Measurements from ENCODE around the gene MYH7B.
A peak's percentile ranks its signal among the peaks of the same experiment; 100 is the strongest.

Gene MYH7B

GRCh38 chr20:34992751-34993417 lies 37.2 kb downstream of the MYH7B start:
- no peak for DNase-seq (ENCODE audit: low spot score)

DNA sequence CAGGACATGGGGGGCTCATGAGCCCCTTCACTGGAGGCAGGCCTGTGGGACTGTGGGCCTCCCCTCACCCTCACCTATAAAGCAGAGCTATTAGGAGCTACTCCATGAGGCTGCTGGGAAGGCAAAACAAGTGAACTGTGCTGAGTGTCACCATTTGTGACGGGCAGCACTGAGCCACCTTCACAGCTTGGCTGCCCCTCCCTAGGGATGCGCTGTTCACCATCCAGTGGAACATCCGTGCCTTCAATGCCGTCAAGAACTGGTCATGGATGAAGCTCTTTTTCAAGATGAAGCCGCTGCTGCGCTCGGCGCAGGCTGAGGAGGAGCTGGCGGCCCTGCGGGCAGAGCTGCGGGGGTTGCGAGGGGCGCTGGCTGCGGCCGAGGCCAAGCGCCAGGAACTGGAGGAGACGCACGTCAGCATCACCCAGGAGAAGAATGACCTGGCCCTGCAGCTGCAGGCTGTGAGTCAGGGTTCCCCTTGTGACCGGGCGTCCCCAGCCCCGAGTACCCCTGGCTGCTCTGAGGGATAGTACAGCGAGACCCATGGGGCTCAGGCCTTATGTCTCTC lies 38.4 kb downstream of the MYH7B start:
- no peak for DNase-seq (ENCODE audit: low spot score)

DNA sequence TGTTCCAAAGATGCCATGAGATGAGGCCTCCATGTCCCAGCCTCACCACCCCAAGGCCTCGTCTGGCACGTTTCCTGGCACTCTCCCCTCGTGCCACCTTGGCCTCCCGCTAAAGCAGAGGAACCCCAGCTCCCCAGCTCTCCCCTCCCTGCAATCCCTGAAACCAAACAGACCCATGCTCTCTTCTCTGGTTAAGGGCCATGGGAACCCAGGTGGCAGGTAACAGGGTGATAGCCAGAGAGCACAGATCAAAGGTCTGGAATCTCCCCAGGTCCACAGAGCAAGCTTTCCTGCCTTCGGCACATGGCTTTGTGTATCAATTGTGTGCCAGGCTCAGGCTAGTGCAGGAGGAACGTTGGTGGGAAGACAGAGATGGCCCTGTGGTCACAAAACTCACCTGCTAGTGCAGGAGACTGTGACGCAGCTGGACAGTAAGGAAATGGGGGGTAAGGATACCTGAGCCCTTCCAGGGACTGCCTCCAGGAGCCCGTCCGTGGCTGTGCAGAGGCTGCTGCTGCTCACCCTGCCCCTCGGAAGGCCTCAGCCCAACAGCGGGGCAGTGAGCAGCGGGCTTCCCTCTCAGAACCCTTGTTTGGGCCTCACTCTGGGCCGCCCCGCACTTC lies 39.0 kb downstream of the MYH7B start:
- DNase-seq (ENCODE audit: low spot score): no peak

DNA sequence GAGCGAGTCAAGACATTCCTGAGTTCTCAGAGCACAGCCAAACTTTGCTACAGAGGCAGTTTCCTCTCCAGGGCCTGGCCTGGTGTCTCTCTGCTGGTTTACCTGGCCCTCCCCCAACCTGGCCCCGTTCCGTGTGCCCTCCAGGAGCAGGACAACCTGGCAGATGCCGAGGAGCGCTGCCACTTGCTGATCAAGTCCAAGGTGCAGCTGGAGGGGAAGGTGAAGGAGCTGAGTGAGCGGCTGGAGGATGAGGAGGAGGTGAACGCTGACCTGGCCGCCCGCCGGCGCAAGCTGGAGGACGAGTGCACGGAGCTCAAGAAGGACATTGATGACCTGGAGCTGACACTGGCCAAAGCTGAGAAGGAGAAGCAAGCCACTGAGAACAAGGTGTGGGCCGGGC lies 39.5 kb downstream of the MYH7B start:
- no peak for DNase-seq (ENCODE audit: low spot score)

DNA sequence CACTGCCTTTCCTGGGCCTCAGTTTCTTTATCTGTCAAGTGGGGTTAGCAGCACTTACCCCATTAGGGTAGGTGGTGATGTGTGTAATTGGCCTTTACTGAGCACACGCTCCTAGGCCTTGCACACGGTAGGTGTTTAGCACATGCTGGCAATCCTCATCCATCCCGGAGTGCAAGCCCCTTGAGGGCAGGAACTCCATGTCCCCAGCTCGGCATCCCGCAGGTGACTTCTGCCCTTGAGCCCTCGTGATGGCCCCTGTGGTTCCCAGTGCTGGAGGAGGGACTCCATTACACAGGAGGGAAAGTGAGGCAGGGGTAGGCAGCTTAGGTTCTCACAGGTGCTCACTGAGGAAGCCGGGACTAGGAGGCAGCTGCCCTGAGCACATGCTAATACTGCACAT lies 40.0 kb downstream of the MYH7B start:
- DNase-seq (ENCODE audit: low spot score): no peak

- DNase-seq (ENCODE audit: low spot score): no peak
These were observed 40.8 kb downstream of the MYH7B start for GRCh38 chr20:34996243-34997028.

GRCh38 chr20:34997131-34997561 lies 41.5 kb downstream of the MYH7B start:
- DNase-seq (ENCODE audit: low spot score): peak; percentile 55

DNA sequence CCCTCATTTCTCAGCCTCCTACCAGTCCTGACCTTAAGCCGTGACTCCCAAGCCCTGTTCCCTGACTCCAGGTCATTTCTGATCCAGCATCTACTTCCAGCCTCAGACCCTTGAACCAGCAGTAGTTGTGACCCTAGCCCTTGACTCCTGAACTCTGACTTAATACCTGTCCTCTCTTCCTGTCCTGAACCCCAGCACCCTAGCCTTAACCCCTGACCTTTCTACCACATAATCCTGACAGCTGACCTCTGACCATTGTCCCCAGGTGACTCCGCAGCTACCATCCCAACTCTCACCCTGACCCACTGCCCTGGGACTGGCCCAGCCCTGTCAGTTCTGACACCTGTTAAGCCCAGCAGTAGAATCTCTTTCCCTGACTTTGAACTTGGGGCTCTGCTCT lies 42.1 kb downstream of the MYH7B start:
- DNase-seq (ENCODE audit: low spot score): no peak

DNA sequence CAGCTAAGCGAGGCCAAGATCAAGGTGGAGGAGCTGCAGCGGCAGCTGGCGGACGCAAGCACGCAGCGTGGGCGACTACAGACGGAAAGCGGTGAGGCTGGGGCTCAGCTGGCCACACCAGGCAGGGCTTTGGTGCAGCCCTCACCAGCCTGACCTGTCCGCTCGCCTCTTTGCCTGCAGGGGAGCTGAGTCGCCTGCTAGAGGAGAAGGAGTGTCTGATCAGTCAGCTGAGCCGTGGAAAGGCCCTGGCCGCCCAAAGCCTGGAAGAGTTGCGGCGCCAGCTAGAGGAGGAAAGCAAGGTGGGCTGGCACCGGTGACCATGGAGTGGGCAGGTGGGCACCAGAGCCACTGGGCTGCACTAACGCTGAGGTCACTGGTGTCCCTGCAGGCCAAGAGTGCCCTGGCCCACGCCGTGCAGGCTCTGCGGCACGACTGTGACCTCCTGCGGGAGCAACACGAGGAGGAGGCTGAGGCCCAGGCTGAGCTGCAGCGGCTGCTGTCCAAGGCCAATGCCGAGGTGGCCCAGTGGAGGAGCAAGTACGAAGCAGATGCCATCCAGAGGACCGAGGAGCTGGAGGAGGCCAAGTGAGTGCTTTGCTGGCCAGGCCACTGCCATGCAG lies 42.8 kb downstream of the MYH7B start:
- DNase-seq (ENCODE audit: low spot score): no peak

DNA sequence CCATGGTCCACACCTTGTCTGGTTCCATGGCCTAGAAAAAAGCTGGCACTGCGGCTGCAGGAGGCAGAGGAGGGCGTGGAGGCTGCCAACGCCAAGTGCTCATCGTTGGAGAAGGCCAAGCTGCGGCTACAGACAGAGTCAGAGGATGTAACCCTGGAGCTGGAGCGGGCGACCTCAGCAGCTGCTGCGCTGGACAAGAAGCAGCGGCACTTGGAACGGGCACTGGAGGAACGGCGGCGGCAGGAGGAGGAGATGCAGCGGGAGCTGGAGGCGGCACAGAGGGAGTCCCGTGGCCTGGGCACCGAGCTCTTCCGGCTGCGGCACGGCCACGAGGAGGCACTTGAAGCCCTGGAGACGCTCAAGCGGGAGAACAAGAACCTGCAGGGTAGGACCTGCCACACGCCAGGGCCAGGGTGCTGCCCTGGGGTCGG lies 43.4 kb downstream of the MYH7B start:
- DNase-seq (ENCODE audit: low spot score): peak; percentile 52

DNA sequence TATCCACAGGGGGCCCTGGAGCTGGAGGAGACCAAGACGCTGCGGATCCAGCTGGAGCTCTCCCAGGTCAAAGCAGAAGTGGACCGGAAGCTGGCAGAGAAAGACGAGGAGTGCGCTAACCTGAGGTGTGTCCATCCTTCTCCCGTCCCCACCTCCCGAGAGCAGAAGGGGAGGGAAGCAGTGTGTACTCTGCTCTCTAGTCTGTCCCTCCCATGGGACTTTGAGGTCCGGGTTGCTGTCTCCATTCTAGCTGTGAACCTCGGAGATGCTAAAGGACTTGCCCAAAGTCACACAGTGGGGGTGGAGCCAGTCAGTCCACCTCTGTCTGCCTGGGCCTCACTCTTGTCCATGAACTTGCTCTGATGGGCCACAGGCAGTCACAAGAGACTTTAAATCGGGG lies 44.1 kb downstream of the MYH7B start:
- DNase-seq (ENCODE audit: low spot score): no peak

- no peak for DNase-seq (ENCODE audit: low spot score)
These were observed 44.7 kb downstream of the MYH7B start for GRCh38 chr20:35000311-35000921.

- no peak for DNase-seq (ENCODE audit: low spot score)
These were observed 45.4 kb downstream of the MYH7B start for GRCh38 chr20:35000922-35001595.

DNA sequence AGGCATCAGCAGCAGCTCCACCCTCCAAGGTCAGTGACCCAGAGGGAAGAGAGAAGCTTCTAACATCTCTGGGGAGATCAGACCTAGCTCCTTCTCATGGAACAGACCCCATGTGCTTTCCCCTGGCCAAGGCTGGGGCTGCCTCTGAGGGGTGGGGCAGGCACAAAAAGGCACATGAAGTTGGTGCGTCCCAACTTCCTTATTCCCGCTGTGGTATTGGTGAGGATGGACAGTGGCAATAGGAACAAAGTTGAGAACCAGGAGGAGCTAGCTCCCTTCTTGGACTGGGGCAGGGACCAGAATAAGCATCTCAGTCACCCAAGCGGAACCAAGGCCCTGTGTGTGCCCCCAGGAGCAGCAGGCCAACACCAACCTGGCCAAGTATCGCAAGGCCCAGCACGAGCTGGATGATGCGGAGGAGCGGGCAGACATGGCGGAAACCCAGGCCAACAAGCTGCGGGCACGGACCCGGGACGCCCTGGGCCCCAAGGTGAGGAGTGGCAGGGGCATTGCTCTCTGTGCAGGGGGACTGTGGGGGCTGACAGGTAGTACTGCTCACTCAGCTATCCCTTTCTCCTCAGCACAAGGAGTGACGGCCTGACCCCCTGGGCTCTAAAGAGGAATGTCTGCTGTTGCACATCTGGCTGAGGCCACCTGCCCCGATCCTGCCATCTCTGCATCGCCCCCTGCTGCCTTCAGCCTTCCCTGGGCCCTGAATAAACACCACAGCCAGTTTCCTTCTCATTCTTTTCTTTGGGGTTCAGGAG lies 46.1 kb downstream of the MYH7B start:
- DNase-seq (ENCODE audit: low spot score): no peak

- no peak for DNase-seq (ENCODE audit: low spot score)
These were observed 47.0 kb downstream of the MYH7B start for GRCh38 chr20:35002426-35003210.

GRCh38 chr20:35003211-35004031 lies 47.8 kb downstream of the MYH7B start:
- DNase-seq (ENCODE audit: low spot score): no peak

DNA sequence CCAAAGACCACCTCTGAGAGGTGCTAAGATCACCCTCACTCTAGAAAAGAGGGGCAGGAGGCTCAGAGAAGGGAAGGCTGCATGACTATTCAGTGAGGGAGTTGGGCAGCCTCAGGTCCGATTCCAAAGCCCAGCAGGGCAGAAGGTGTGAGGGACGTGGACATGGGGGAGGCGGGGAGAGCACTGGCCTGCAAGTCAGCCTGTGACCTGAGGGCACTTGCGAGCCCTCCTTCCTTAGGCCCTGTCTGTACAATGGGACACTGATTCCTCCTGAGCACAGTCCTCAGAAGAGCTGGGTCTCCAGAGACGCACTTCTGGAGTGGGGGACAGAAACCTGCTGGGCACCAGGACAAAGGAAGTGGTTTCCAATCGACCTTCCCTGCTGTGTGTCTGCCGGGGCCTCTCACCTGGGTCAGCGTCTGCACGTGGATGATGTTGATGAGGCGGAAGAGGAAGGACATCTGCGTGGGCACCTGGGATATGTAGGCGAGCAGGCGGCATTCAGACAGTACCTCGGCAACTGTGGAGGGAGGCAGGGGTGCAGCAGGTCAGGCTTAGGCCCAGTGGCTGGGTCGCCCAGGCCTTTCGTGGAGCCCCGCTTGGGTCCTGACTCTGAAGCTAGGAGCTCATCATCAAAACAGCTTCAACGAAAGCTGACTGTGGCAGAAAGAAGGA lies 48.5 kb downstream of the MYH7B start:
- DNase-seq (ENCODE audit: low spot score): no peak

GRCh38 chr20:35004749-35005462 lies 49.2 kb downstream of the MYH7B start:
- DNase-seq (ENCODE audit: low spot score): no peak
